ENCODE results near the gene HEY2. TPM values are rescaled to one million over a fixed set of nuclear protein-coding genes. Genes with fewer than 3 reads are reported as not detected.
A peak's percentile ranks its signal among the peaks of the same experiment; 100 is the strongest.

Gene HEY2
- total and polyA plus RNA-seq, 11 donors: 19.9 to 50.9 (median 36.0) TPM

GRCh38 chr6:125779924-125780539 lies 30.6 kb downstream of the HEY2 start:
- ATAC-seq (peak; percentile 95 to 98 (median 97)), DNase-seq (peak; percentile 67 to 88 (median 80))
- peak overlapping the region; percentile 73 to 98 (median 90) for H3K27ac ChIP-seq
- peak overlapping the region; percentile 28 to 76 (median 64) for H3K4me3 ChIP-seq
- TF ChIP-seq CTCF (IDR thresholded peaks at IDR 0.05) (peak in 11 of 12 donors; percentile 19 to 56 (median 39)), POLR2A (IDR thresholded peaks at IDR 0.05) (no peak)
- no peaks in the 10 kb centered on the region for H3K27me3 ChIP-seq
- H3K4me1 ChIP-seq: peaks cover 0 to 12% (median 7%) of the 10 kb centered on the region in 12 donors
- H3K9me3 ChIP-seq: no peaks in the 10 kb centered on the region
- WGBS, 4 donors: 14 to 16% (median 14%) methylated on average over 17 of the region's 17 CpGs
- no peaks in the 10 kb centered on the region for H3K36me3 ChIP-seq
- intact Hi-C loops (cut with DNase I): loop anchor here in 6 of 10 donors (2.0 to 10.0 kb wide), 3 partner anchors 177 to 625 kb away; partner anchors contain the start of genes HINT3 (in 5 of the 6) and TPD52L1 (in 1 of the 6)

GRCh38 chr6:125780540-125781313 lies 31.3 kb downstream of the HEY2 start:
- intact Hi-C loops (cut with DNase I): loop anchor here in 5 of 10 donors (2.0 to 5.0 kb wide), 2 partner anchors 176 to 177 kb away; partner anchors contain the start of gene HINT3 (in 5 of the 5)

GRCh38 chr6:125781314-125781868 lies 32.0 kb downstream of the HEY2 start:
- H3K9me3 ChIP-seq: no peaks in the 10 kb centered on the region
- DNase-seq (peak in 1 of 5 donors; percentile 46), ATAC-seq (peak in 1 of 4 donors; percentile 33)
- H3K4me1 ChIP-seq: peaks cover 0 to 12% (median 7%) of the 10 kb centered on the region in 12 donors
- H3K27me3 ChIP-seq: no peaks in the 10 kb centered on the region
- 1 to 2% (median 1%) methylated on average over 3 of the region's 3 CpGs for WGBS, 4 donors
- H3K27ac ChIP-seq: peak overlapping the region; percentile 73 to 98 (median 90)
- no peak for TF ChIP-seq POLR2A (IDR thresholded peaks at IDR 0.05)
- peak in 5 of 12 donors; percentile 9 to 46 (median 32) for TF ChIP-seq CTCF (IDR thresholded peaks at IDR 0.05)
- intact Hi-C loops (cut with DNase I): loop anchor here in 5 of 10 donors (2.0 to 5.0 kb wide), 2 partner anchors 175 to 176 kb away; partner anchors contain the start of gene HINT3 (in 5 of the 5)
- no peaks in the 10 kb centered on the region for H3K36me3 ChIP-seq
- peak overlapping the region; percentile 28 to 76 (median 64) for H3K4me3 ChIP-seq

More at GRCh38 chr6:125780540-125781313, 31.3 kb downstream of the HEY2 start:
- peak; percentile 87 to 91 (median 88) for ATAC-seq
- H3K4me1 ChIP-seq: peaks cover 0 to 12% (median 7%) of the 10 kb centered on the region in 12 donors
- peak overlapping the region; percentile 73 to 98 (median 90) for H3K27ac ChIP-seq
- 0 to 1% (median 1%) methylated on average over 27 to 28 of the region's 28 CpGs for WGBS, 4 donors
- H3K9me3 ChIP-seq: no peaks in the 10 kb centered on the region
- peak overlapping the region; percentile 28 to 76 (median 64) for H3K4me3 ChIP-seq
- DNase-seq: peak; percentile 42 to 66 (median 59)
- H3K27me3 ChIP-seq: no peaks in the 10 kb centered on the region
- H3K36me3 ChIP-seq: no peaks in the 10 kb centered on the region
- TF ChIP-seq CTCF (IDR thresholded peaks at IDR 0.05) (no peak), POLR2A (IDR thresholded peaks at IDR 0.05) (peak in 1 of 2 donors; percentile 18)
